Brain microvascular endothelial cell (primary cell): ENCODE measurements around the gene KLHL22.
"Not testable (repeated sequence)": the region's sequence is repeated elsewhere in the genome, so short reads cannot be mapped to it uniquely, and the experiment has no call there.

Experiments used
- DNase-seq: peaks from one replicate; pipeline ENCODE4 v3.0.0-alpha.2; 2020
- H3K27ac ChIP-seq: fragments of 250-450 bp; sonication (Bioruptor Pico); 2 replicates; pipeline ENCODE4 v1.5.1; 2020; ENCODE audit warnings: mild to moderate bottlenecking, moderate library complexity
- H3K27me3 ChIP-seq: fragments of 250-450 bp; sonication (Bioruptor Pico); replicated peaks from 2 replicates; pipeline ENCODE4 v1.5.1; 2020; ENCODE audit warnings: mild to moderate bottlenecking
- H3K36me3 ChIP-seq: fragments of 250-450 bp; sonication (Bioruptor Pico); replicated peaks from 2 replicates; pipeline ENCODE4 v1.5.1; 2020; ENCODE audit warnings: mild to moderate bottlenecking
- H3K4me3 ChIP-seq: 2 replicates; pipeline ENCODE4 v1.5.1; 2011; ENCODE audit warnings: low read depth, mild to moderate bottlenecking, control low read depth, low read length, moderate library complexity
- in situ Hi-C: cut with HindIII; loops from 2 replicates; pipeline ENCODE4 v1.10.0; 2017; ENCODE audit warnings: low sequenced_read_pairs, low pct_ligation_motif_present
- TF ChIP-seq, protein P1 (sequence below): IDR thresholded peaks from 2 replicates; pipeline ENCODE4 v1.5.1; 2011; ENCODE audit warnings: low read depth, mild to moderate bottlenecking, moderate library complexity, low read length, control low read depth, inconsistent platforms; ENCODE audit errors: missing control alignments

Gene KLHL22

DNA sequence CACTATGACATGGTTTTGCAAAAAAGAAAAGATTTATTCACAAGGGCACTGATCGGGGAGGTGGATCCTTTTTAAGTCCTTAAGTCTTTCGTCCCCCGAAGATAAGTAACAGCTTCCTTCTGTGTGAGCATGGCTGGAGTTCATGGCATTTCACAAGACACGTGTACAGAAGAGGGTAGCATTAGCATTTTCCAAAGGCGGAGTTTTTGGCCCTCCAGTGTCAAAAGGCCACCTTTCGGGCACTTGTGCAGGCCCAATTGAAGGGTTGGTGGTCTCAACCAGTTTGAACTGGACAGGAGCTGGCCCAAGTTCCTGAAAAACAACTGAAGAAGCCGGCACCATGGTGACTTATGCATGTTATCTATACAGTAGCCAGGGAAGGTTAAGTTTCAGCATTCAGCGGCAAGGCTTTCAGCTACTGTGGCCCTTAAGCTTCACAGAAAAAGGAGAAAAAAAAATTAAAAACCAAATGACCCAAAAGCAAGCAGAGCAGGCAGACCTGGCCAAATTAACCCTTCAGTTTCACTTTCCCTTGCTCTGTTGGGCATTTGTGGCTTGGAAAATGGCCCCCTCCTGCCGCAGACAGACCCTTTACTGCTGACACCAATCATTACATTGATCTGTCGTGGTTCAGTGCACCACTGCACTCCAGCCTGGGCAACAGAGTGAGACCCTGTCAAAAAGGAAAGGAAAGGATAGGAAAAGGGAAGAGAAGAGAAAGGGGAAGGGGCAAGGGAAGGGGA, 83.0 kb downstream of the KLHL22 start:
- Histone ChIP-seq H3K4me3 (no peak overlapping the region), H3K27me3 (no peaks in the 10 kb centered on the region), H3K27ac (no peak overlapping the region), H3K36me3 (no peaks in the 10 kb centered on the region)
- TF ChIP-seq, protein P1, sequence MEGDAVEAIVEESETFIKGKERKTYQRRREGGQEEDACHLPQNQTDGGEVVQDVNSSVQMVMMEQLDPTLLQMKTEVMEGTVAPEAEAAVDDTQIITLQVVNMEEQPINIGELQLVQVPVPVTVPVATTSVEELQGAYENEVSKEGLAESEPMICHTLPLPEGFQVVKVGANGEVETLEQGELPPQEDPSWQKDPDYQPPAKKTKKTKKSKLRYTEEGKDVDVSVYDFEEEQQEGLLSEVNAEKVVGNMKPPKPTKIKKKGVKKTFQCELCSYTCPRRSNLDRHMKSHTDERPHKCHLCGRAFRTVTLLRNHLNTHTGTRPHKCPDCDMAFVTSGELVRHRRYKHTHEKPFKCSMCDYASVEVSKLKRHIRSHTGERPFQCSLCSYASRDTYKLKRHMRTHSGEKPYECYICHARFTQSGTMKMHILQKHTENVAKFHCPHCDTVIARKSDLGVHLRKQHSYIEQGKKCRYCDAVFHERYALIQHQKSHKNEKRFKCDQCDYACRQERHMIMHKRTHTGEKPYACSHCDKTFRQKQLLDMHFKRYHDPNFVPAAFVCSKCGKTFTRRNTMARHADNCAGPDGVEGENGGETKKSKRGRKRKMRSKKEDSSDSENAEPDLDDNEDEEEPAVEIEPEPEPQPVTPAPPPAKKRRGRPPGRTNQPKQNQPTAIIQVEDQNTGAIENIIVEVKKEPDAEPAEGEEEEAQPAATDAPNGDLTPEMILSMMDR: no peak
- in situ Hi-C loops: no loop called here
- no peak for DNase-seq

DNA sequence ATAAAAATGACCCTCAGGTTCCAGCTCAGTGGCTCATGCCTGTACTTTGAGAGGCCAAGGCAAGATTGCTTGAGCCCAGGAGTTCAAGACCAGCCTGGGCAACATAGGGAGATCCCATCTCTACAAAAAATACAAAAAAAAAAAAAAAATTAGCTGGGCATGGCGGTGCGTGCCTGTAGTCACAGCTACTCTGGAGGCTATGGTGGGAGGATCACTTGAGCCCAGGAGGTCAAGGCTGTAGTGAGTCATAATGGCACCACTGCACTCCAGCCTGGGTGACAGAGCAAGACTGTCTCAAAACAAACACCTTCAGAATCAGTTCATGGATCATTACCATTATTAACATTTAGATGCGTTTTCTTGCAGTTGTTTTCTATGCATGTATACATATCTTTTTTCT, 86.2 kb downstream of the KLHL22 start:
- peaks cover 14% of the 10 kb centered on the region for H3K36me3 ChIP-seq
- DNase-seq, H3K27me3 ChIP-seq, in situ Hi-C loops, H3K27ac ChIP-seq, H3K4me3 ChIP-seq: not testable (repeated sequence)

DNA sequence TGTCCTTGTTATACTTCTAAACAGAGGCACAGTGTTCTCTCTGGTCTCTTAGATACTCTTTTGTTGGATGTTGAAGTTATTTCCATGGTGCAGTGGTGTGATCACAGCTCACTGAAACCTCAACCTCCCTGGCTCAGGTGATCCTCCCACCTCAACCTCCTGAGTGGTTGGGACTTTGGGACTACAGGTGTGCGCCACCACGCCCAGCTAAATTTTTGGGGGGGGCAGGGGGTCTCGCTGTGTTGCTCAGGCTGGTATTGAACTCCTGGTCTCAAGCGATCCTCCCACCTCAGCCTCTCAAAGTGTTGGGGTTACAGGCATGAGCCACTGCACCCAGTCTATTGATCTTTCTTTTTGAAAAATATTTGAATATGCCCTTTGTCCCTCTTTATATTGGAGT, 86.7 kb downstream of the KLHL22 start:
- H3K27me3 ChIP-seq: no peaks in the 10 kb centered on the region
- no peak for DNase-seq
- in situ Hi-C loops: no loop called here
- TF ChIP-seq, protein P1: no peak
- H3K4me3 ChIP-seq: no peak overlapping the region
- no peak overlapping the region for H3K27ac ChIP-seq
- H3K36me3 ChIP-seq: peaks cover 15% of the 10 kb centered on the region

DNA sequence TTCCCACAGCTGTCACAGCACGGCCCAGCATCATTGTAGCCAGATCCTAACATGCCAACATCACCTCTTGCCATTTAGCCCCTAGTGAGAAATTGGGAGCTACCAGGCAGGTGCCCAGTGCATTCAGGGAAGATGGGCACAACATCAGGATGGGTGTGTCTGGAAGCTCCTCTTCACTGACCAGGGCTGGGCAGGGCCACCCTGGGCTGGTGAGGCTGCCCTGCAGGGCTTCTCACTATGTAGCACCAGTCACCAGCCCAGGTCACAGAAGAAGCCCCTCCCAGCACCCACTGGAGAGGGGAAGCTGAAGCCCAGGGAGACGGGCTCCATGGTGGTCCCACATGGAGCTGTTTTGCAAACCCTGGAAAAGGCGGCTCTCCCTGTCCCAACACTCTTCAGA, 87.8 kb downstream of the KLHL22 start:
- TF ChIP-seq, protein P1: no peak
- no peak for DNase-seq
- in situ Hi-C loops: no loop called here
- Histone ChIP-seq H3K36me3 (peaks cover 20% of the 10 kb centered on the region), H3K27ac (no peak overlapping the region), H3K4me3 (no peak overlapping the region), H3K27me3 (no peaks in the 10 kb centered on the region)

DNA sequence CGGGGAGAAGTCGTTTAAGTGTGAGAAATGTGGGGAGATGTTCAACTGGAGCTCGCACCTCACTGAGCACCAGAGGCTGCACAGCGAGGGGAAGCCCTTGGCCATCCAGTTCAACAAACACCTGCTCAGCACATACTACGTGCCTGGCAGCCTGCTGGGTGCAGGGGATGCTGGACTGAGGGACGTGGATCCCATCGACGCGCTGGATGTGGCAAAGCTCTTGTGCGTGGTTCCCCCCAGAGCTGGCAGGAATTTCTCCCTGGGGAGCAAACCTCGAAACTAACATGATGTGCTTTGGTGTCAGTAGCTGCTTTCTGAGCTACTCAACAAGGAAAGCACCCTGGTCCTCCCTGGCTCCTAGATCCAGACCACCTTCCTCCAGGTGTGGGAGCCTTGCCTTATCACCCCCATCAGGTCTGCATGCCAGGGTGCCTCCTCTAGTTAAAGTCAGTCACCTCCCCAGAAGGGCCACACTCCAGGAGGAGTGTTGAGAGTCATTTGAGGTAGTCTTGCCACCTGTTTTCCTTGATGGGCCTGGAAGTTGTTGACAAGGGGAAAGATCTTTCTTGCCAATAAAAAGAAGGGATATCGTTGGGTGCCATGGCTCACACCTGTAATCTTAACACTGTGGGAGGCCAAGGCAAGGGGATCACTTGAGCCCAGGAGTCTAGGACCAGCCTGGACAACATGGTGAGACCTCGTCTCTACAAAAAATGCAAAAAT, 88.7 kb downstream of the KLHL22 start:
- Histone ChIP-seq H3K36me3 (peaks cover 24% of the 10 kb centered on the region), H3K27ac (no peak overlapping the region), H3K4me3 (no peak overlapping the region), H3K27me3 (no peaks in the 10 kb centered on the region)
- in situ Hi-C loops: no loop called here
- TF ChIP-seq, protein P1: no peak
- no peak for DNase-seq

DNA sequence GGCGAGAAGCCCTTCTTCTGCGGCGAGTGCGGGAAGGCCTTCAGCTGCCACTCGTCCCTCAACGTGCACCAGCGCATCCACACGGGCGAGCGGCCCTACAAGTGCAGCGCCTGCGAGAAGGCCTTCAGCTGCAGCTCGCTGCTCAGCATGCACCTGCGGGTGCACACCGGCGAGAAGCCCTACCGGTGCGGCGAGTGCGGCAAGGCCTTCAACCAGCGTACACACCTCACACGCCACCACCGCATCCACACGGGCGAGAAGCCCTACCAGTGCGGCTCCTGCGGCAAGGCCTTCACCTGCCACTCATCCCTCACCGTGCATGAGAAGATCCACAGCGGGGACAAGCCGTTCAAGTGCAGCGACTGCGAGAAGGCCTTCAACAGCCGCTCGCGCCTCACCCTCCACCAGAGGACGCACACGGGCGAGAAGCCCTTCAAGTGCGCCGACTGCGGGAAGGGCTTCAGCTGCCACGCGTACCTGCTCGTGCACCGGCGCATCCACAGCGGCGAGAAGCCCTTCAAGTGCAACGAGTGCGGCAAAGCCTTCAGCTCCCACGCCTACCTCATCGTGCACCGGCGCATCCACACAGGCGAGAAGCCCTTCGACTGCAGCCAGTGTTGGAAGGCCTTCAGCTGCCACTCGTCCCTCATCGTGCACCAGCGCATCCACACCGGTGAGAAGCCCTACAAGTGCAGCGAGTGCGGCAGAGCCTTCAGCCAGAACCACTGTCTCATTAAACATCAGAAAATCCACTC, 89.5 kb downstream of the KLHL22 start:
- in situ Hi-C loops: no loop called here
- no peak for DNase-seq
- TF ChIP-seq, protein P1: no peak
- Histone ChIP-seq H3K27ac (no peak overlapping the region), H3K27me3 (no peaks in the 10 kb centered on the region), H3K36me3 (peaks cover 24% of the 10 kb centered on the region), H3K4me3 (no peak overlapping the region)
